K562 (cell line): ENCODE measurements around the gene LPCAT2. TPM values are rescaled to one million over a fixed set of nuclear protein-coding genes. Genes with fewer than 3 reads are reported as not detected.

ENCODE experiments used
- CBFA2T3 ChIP-seq: fragments of 450-650 bp; IDR thresholded peaks from 2 replicates; pipeline ENCODE4 v1.6.1; 2017
- CBX2 ChIP-seq: fragments of 200-600 bp; sonication (generic); IDR thresholded peaks from one replicate; pipeline ENCODE4 v1.6.1; 2012; ENCODE audit warnings: mild to moderate bottlenecking, low read length, inconsistent platforms; ENCODE audit not compliant: insufficient read depth, poor library complexity, severe bottlenecking
- CC2D1A ChIP-seq: fragments of 450-650 bp; IDR thresholded peaks from 2 replicates; pipeline ENCODE4 v1.6.1; 2017; ENCODE audit warnings: mild to moderate bottlenecking
- CUX1 ChIP-seq: fragments of 200-800 bp; sonication (Bioruptor generic); IDR thresholded peaks from 2 replicates; pipeline ENCODE4 v1.6.1; 2016; ENCODE audit warnings: missing genetic modification characterization, missing compliant biosample characterization
- CXXC5 ChIP-seq: fragments of 250-450 bp; sonication (Bioruptor Pico); IDR thresholded peaks from 2 replicates; pipeline ENCODE4 v1.8.0; 2022; ENCODE audit warnings: inconsistent platforms, mild to moderate bottlenecking, moderate library complexity
- ELF1 ChIP-seq: fragments of 200-800 bp; sonication (Bioruptor generic); IDR thresholded peaks from 2 replicates; pipeline ENCODE4 v1.6.1; 2016; ENCODE audit warnings: missing genetic modification characterization, missing compliant biosample characterization
- EP300 ChIP-seq: IDR thresholded peaks from 2 replicates; pipeline ENCODE4 v1.6.1; 2012; ENCODE audit warnings: low read length, improper control_type of control experiment
- ETS2 ChIP-seq: IDR thresholded peaks from 2 replicates; pipeline ENCODE4 v1.6.1; 2016; ENCODE audit warnings: borderline replicate concordance, missing genetic modification characterization, mild to moderate bottlenecking, moderate library complexity, missing compliant biosample characterization; ENCODE audit not compliant: poor library complexity, severe bottlenecking
- EWSR1 ChIP-seq: fragments of 450-650 bp; IDR thresholded peaks from 2 replicates; pipeline ENCODE4 v1.6.1; 2018; ENCODE audit warnings: borderline replicate concordance, mild to moderate bottlenecking, low read depth, moderate library complexity; ENCODE audit not compliant: partially characterized antibody
- FOXK1 ChIP-seq: sonication (generic); formaldehyde crosslinking; IDR thresholded peaks from 2 replicates; pipeline ENCODE4 v1.8.0; 2022; ENCODE audit warnings: missing genetic modification reagents, mild to moderate bottlenecking, borderline replicate concordance
- FOXM1 ChIP-seq, 2 experiments: fragments of 450-650 bp in 1 of 2; sonication (generic) in 1 of 2; formaldehyde crosslinking in 1 of 2; IDR thresholded peaks; 2 replicates each; pipeline versions ENCODE4 v1.6.1 to v1.9.0; 2017 to 2022; ENCODE audit warnings: low read depth in 2 of 2, mild to moderate bottlenecking in 2 of 2, missing genetic modification reagents in 1 of 2, moderate library complexity in 1 of 2
- MAFF ChIP-seq: IDR thresholded peaks from 2 replicates; pipeline ENCODE4 v1.6.1; 2012; ENCODE audit warnings: low read length, improper control_type of control experiment
- NRF1 ChIP-seq, 2 experiments: fragments of 450-650 bp; IDR thresholded peaks in 1 of 2; conservative IDR thresholded peaks in 1 of 2; 2 replicates each; pipeline ENCODE4 v1.6.1; 2014; ENCODE audit warnings: mild to moderate bottlenecking in 2 of 2
- RBM22 ChIP-seq: fragments of 200-400 bp; formaldehyde crosslinking; IDR thresholded peaks from 2 replicates; pipeline ENCODE4 v1.6.1; 2018; ENCODE audit warnings: low read length, low read depth; ENCODE audit not compliant: poor library complexity, severe bottlenecking
- RUNX1 ChIP-seq: sonication (generic); IDR thresholded peaks from 2 replicates; pipeline ENCODE4 v1.6.1; 2016; ENCODE audit warnings: antibody characterized with exemption, low read depth
- SAFB2 ChIP-seq: fragments of 200-400 bp; formaldehyde crosslinking; IDR thresholded peaks from 2 replicates; pipeline ENCODE4 v1.6.1; 2018; ENCODE audit warnings: borderline replicate concordance, low read length, low read depth, moderate library complexity; ENCODE audit not compliant: severe bottlenecking
- SMAD1 ChIP-seq: fragments of 150-350 bp; IDR thresholded peaks from 2 replicates; pipeline ENCODE4 v1.6.1; 2014; ENCODE audit warnings: low read length, low read depth; ENCODE audit not compliant: partially characterized antibody
- SMARCC2 ChIP-seq: fragments of 450-650 bp; IDR thresholded peaks from 2 replicates; pipeline ENCODE4 v1.6.1; 2017; ENCODE audit warnings: antibody characterized with exemption, moderate library complexity, mild to moderate bottlenecking, low read depth
- SMARCE1 ChIP-seq: fragments of 450-650 bp; IDR thresholded peaks from 2 replicates; pipeline ENCODE4 v1.7.1; 2016; ENCODE audit warnings: mild to moderate bottlenecking
- STAG1 ChIP-seq: sonication (generic); formaldehyde crosslinking; IDR thresholded peaks from 2 replicates; pipeline ENCODE4 v1.5.0; 2020; ENCODE audit warnings: missing genetic modification reagents, borderline replicate concordance
- TAF1 ChIP-seq: IDR thresholded peaks from 2 replicates; pipeline ENCODE4 v1.6.1; 2011; ENCODE audit warnings: mild to moderate bottlenecking, low read length, moderate library complexity; ENCODE audit not compliant: insufficient read depth, control insufficient read depth, severe bottlenecking; ENCODE audit errors: extremely low read depth
- ZFPM2 ChIP-seq: fragments of 250-450 bp; sonication (Bioruptor Pico); IDR thresholded peaks from 2 replicates; pipeline ENCODE4 v1.5.1; 2022; ENCODE audit warnings: mild to moderate bottlenecking
- ZKSCAN1 ChIP-seq: fragments of 150-350 bp; IDR thresholded peaks from 2 replicates; pipeline ENCODE4 v1.6.1; 2016; ENCODE audit warnings: low read depth, low read length
- ZNF311 ChIP-seq: fragments of 250-450 bp; sonication (Bioruptor Pico); IDR thresholded peaks from 2 replicates; pipeline ENCODE4 v1.4.0; 2020; ENCODE audit warnings: mild to moderate bottlenecking, moderate library complexity
- ZNF586 ChIP-seq: fragments of 450-650 bp; formaldehyde crosslinking; conservative IDR thresholded peaks from 2 replicates; pipeline ENCODE4 v1.4.0; 2020; ENCODE audit warnings: mild to moderate bottlenecking, moderate library complexity
- ZNF764 ChIP-seq: fragments of 250-450 bp; sonication (Bioruptor Pico); IDR thresholded peaks from 2 replicates; pipeline ENCODE4 v1.4.0; 2020; ENCODE audit warnings: low read depth, mild to moderate bottlenecking, moderate library complexity
- polyA plus RNA-seq, 8 experiments: library from polyadenylated mRNA; depleted of rRNA in 4 of 8; stranded (reverse) in 5 of 8; unstranded in 3 of 8; fragments of >200 nt; fragmentation: Nextera tagmentation in 2 of 8; fragmentation: Illumina TruSeq in 1 of 8; extraction: Ambion mirVana in 2 of 8; extraction: Trizol in 1 of 8; gene quantifications; 2 replicates each; pipeline versions ENCODE4 v1.2.1 to v1.2.3, GENCODE V29; 2011 to 2014; ENCODE audit warnings: inconsistent platforms in 1 of 8, missing spikeins in 1 of 8
- total RNA-seq, 7 experiments: library from RNA; depleted of rRNA in 6 of 7; stranded (reverse); fragments of >200 nt in 6 of 7; fragmentation: Illumina TruSeq in 2 of 7; extraction: Trizol in 2 of 7; gene quantifications; 2 replicates each; pipeline versions ENCODE4 v1.2.1 to v1.2.3, GENCODE V29; 2011 to 2021; ENCODE audit warnings: low replicate concordance in 1 of 7

The LPCAT2 gene
- total and polyA plus RNA-seq, 9 of the 15 experiments (the other 6 are each of a cell fraction or from before 2014, with no cell fraction given) = 2.9 to 15.0 (median 7.3) TPM

GRCh38 chr16:55570159-55570558, 61.3 kb downstream of the LPCAT2 start (continued):
- TF ChIP-seq EWSR1 = no peak
- TF ChIP-seq MAFF = no peak
- TF ChIP-seq ZFPM2 (CRISPR knock-in tag) = no peak
- peak; percentile 87 for TF ChIP-seq CBFA2T3
- no peak for TF ChIP-seq ETS2 (tag)
- TF ChIP-seq SAFB2 = no peak
- peak; percentile 56; the same call in 1 of the 2 replicates for TF ChIP-seq EP300
- TF ChIP-seq CUX1 = no peak
- TF ChIP-seq STAG1 = no peak
- peak; percentile 63; the same call in 1 of the 2 replicates for TF ChIP-seq FOXM1 (IDR thresholded peaks at IDR 0.05; ENCODE audit: low read depth)
- TF ChIP-seq FOXM1 (CRISPR knock-in tag; IDR thresholded peaks at IDR 0.05; ENCODE audit: low read depth) = no peak
- peak; percentile 55; the same call in 1 of the 2 replicates for TF ChIP-seq SMARCC2
- TF ChIP-seq CC2D1A = 0 out of 2 replicates have a peak, but pooled peaks have one; percentile 17
- no peak for TF ChIP-seq RBM22
- TF ChIP-seq SMAD1 = no peak
- no peak for TF ChIP-seq TAF1
- TF ChIP-seq ELF1 (tag) = no peak
- TF ChIP-seq ZNF586 (CRISPR knock-in tag) = no peak
- TF ChIP-seq RUNX1 = no peak
- no peak for TF ChIP-seq ZNF311 (CRISPR knock-in tag)
- peak; percentile 69 for TF ChIP-seq SMARCE1
- TF ChIP-seq CXXC5 (CRISPR knock-in tag) = peak; percentile 48
- no peak for TF ChIP-seq FOXK1 (CRISPR knock-in tag)
- no peak for TF ChIP-seq NRF1 (conservative IDR thresholded peaks at IDR 0.05 in 1 of 2, IDR thresholded peaks at IDR 0.05 in 1 of 2)
- TF ChIP-seq CBX2 = no peak
- no peak for TF ChIP-seq ZNF764 (CRISPR knock-in tag)
- no peak for TF ChIP-seq ZKSCAN1
